Hepatocyte (in vitro differentiated cells): ENCODE measurements around the gene CYB561D2.

Source experiments
- EZH2 ChIP-seq: fragments of 200-600 bp; sonication (generic); IDR thresholded peaks from 2 replicates; pipeline ENCODE4 v1.6.1; 2016; ENCODE audit warnings: antibody characterized with exemption, mild to moderate bottlenecking, borderline replicate concordance
- TF ChIP-seq, protein P1 (sequence below): fragments of 200-600 bp; sonication (generic); IDR thresholded peaks from 2 replicates; pipeline ENCODE4 v1.5.1; 2016; ENCODE audit warnings: antibody characterized with exemption, mild to moderate bottlenecking; ENCODE audit not compliant: poor library complexity

DNA sequence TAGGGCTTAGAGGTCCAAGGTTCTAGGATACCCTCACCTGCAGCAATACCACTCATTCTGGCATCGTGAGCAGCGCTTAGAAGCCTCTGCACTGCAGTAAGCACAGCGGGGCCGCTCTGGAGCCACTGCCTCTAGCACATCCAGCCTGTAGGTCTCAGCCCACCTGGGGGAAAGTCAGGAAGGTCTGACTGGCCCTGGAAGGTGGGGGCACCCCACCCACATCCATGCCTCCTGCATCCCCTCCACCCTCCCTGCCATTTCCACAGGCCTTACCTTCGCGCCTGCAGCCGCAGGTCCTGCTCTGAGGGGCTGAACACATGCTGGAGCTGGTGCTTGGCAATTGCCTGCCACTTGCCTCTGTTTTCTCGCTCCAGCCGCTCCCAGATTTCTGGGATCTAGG lies 9.1 kb upstream of the CYB561D2 start:
- no peak for TF ChIP-seq EZH2
- TF ChIP-seq, protein P1, sequence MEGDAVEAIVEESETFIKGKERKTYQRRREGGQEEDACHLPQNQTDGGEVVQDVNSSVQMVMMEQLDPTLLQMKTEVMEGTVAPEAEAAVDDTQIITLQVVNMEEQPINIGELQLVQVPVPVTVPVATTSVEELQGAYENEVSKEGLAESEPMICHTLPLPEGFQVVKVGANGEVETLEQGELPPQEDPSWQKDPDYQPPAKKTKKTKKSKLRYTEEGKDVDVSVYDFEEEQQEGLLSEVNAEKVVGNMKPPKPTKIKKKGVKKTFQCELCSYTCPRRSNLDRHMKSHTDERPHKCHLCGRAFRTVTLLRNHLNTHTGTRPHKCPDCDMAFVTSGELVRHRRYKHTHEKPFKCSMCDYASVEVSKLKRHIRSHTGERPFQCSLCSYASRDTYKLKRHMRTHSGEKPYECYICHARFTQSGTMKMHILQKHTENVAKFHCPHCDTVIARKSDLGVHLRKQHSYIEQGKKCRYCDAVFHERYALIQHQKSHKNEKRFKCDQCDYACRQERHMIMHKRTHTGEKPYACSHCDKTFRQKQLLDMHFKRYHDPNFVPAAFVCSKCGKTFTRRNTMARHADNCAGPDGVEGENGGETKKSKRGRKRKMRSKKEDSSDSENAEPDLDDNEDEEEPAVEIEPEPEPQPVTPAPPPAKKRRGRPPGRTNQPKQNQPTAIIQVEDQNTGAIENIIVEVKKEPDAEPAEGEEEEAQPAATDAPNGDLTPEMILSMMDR = no peak
